Panc1 (cell line): ENCODE measurements around the gene THOC2. TPM values are rescaled to one million over a fixed set of nuclear protein-coding genes. Genes with fewer than 3 reads are reported as not detected.

Experiments
- ATAC-seq: fragments of 200-7000 bp; cut with Tn5 transposase; 2 replicates; pipeline ENCODE4 v1.9.1; 2020; ENCODE audit warnings: mild to moderate bottlenecking, moderate library complexity
- BruUV-seq: library from RNA; stranded (reverse); fragments of 400-500 nt; replicated peaks from 2 replicates; lab custom pipeline; 2021; lab: Mats Ljungman, UMichigan
- CTCF ChIA-PET: fragments of 300-600 bp; sonication (Branson Sonifier 250); formaldehyde crosslinking; loops from one replicate; lab custom pipeline; 2022; ENCODE audit warnings: antibody characterized with exemption; lab: Charles Lee
- POLR2A ChIA-PET: fragments of 300-600 bp; sonication (Branson Sonifier 250); formaldehyde crosslinking; loops from one replicate; lab custom pipeline; 2022; ENCODE audit warnings: antibody characterized with exemption; lab: Charles Lee
- DNase-seq: peaks from one replicate; pipeline ENCODE4 v3.0.0-alpha.2; 2010; ENCODE audit warnings: low read depth, low spot score
- H3K27ac ChIP-seq: 2 replicates; pipeline ENCODE4 v1.5.1; 2011; ENCODE audit warnings: mild to moderate bottlenecking, low read length, inconsistent platforms
- H3K27me3 ChIP-seq: fragments of 200-500 bp; sonication (Bioruptor generic); 2 replicates; pipeline ENCODE4 v1.6.0; 2014; ENCODE audit warnings: low read length, inconsistent platforms; ENCODE audit not compliant: control insufficient read depth, insufficient read depth
- H3K36me3 ChIP-seq: fragments of 200-500 bp; sonication (Bioruptor generic); 2 replicates; pipeline ENCODE4 v1.5.1; 2014; ENCODE audit warnings: inconsistent platforms, mild to moderate bottlenecking, low read length, moderate library complexity; ENCODE audit not compliant: control insufficient read depth, insufficient read depth
- H3K4me1 ChIP-seq: 2 replicates; pipeline ENCODE4 v1.5.1; 2011; ENCODE audit warnings: inconsistent platforms, mild to moderate bottlenecking, low read length, moderate library complexity; ENCODE audit not compliant: control insufficient read depth, insufficient read depth
- H3K4me3 ChIP-seq, 2 experiments: 2 replicates each; pipeline ENCODE4 v1.5.1; 2011 to 2012; ENCODE audit warnings: low read depth in 2 of 2, low read length in 2 of 2, mild to moderate bottlenecking in 2 of 2, inconsistent platforms in 1 of 2, moderate library complexity in 1 of 2
- H3K9me3 ChIP-seq: fragments of 200-500 bp; sonication (Bioruptor generic); 2 replicates; pipeline ENCODE4 v1.5.1; 2014; ENCODE audit warnings: low read depth, mild to moderate bottlenecking, inconsistent platforms, low read length, moderate library complexity; ENCODE audit not compliant: control insufficient read depth, insufficient read depth
- CTCF ChIP-seq: fragments of 450-650 bp; IDR thresholded peaks from 2 replicates; pipeline ENCODE4 v1.5.1; 2017; ENCODE audit warnings: mild to moderate bottlenecking
- REST ChIP-seq, 2 experiments: IDR thresholded peaks; 2 replicates each; pipeline ENCODE4 v1.6.1; 2011 to 2012; ENCODE audit warnings: low read depth in 2 of 2, control low read depth in 1 of 2, low read length in 1 of 2, mild to moderate bottlenecking in 1 of 2, moderate library complexity in 1 of 2; ENCODE audit not compliant: insufficient read depth in 1 of 2
- SIN3A ChIP-seq: IDR thresholded peaks from 2 replicates; pipeline ENCODE4 v1.6.1; 2012; ENCODE audit warnings: low read depth, mild to moderate bottlenecking, low read length, moderate library complexity, borderline replicate concordance; ENCODE audit not compliant: insufficient read depth
- TCF7L2 ChIP-seq: IDR thresholded peaks from 2 replicates; pipeline ENCODE4 v1.6.1; 2011; ENCODE audit warnings: mild to moderate bottlenecking, low read depth, low read length, inconsistent platforms
- in situ Hi-C: cut with HindIII; loops from 2 replicates; pipeline ENCODE4 v1.10.0; 2016; ENCODE audit warnings: low sequenced_read_pairs, low pct_unique_long_range_greater_than_20kb
- intact Hi-C: fragments of 100-400 bp; cut with micrococcal nuclease; formaldehyde crosslinking; loops from one replicate; pipeline ENCODE4 v1.10.0; 2022; ENCODE audit not compliant: unreplicated experiment
- total RNA-seq: library from RNA; stranded (reverse); gene quantifications from one replicate; pipeline ENCODE4 v1.2.1, GENCODE V29; 2021; ENCODE audit not compliant: unreplicated experiment

Gene THOC2
- total RNA-seq, 1 experiment from 2014 or later: 194 TPM

DNA sequence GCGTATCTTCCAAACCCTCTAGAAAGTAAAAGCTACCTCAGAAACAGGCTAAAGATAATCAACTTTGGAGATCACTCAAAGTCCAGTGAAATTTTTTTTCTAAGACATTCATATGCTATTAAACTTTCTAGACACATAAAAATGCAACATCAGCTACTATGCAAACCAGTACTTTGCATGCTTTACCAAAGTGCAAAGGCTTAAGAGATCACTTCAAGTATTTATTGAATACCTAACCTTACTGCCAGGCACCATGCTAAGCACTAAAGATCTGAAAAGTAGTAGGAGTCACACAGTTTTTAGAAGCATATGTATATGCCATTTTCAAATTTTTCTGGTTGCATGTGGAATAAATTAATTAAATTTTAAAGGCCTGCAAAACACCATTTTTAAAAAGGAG, 115.8 kb downstream of the THOC2 start:
- DNase-seq: no peak
- CTCF ChIA-PET: no interaction called here

DNA sequence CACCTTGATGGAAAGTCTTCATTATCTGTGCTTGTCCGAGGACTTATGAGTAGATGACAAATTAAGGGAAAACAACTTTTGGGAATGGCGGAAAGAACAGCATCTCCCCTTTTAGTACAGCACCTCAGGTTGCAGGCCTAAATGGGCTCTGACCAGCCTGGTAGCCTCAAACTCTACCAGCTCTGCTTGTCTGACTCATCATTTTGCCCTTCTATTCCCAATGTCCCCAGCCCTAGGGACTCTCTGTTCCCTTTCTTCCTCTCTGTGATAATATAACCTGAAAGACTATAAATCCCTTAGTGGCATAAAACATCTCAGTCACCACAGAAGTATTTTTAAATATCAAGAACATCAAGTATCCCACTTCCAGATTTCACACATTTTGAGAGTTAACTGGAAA, 121.9 kb downstream of the THOC2 start:
- ATAC-seq: no peak
- intact Hi-C loops (no loop called here), in situ Hi-C loops (no loop called here)
- Histone ChIP-seq H3K27ac (no peak overlapping the region), H3K36me3 (peaks cover 14% of the 10 kb centered on the region), H3K4me1 (no peaks in the 10 kb centered on the region), H3K4me3 (no peak overlapping the region), H3K9me3 (no peaks in the 10 kb centered on the region), H3K27me3 (no peaks in the 10 kb centered on the region)
- CTCF ChIA-PET: no interaction called here
- BruUV-seq: TSS peak; percentile 4
- DNase-seq: no peak
- TF ChIP-seq SIN3A: no peak
- TF ChIP-seq REST (IDR thresholded peaks at IDR 0.05; ENCODE audit: insufficient read depth in 1 of 2, low read depth in 2 of 2, low read length in 1 of 2): no peak
- no peak for TF ChIP-seq CTCF
- POLR2A ChIA-PET: no interaction called here

More for the DNA sequence above, 115.8 kb downstream of the THOC2 start:
- no TSS peak for BruUV-seq
- Histone ChIP-seq H3K4me1 (no peaks in the 10 kb centered on the region), H3K4me3 (no peak overlapping the region), H3K36me3 (peaks cover 49% of the 10 kb centered on the region), H3K27ac (no peak overlapping the region), H3K27me3 (no peaks in the 10 kb centered on the region), H3K9me3 (no peaks in the 10 kb centered on the region)
- in situ Hi-C loops: no loop called here
- POLR2A ChIA-PET: no interaction called here
- TF ChIP-seq SIN3A: no peak
- no peak for ATAC-seq
- intact Hi-C loops: no loop called here

DNA sequence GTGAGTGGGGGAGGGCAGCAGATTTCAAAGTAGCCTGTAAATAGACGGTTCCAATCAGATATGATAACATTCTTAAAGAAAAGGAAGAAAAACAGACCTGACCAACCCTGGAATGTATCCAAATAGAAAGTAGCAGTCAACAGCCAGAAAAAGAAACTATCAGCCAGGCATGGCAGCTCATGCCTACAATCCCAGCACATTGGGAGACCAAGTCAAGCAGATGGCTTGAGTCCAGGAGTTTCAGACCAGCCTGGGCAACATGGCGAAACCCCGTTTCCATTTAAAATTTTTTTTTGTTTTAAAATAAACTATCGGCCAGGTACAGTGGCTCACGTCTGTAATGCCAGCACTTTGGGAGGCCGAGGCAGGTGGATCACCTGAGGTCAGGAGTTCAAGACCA, 125.0 kb downstream of the THOC2 start:
- in situ Hi-C loops: no loop called here

More for the DNA sequence above, 125.0 kb downstream of the THOC2 start:
- DNase-seq (no peak), ATAC-seq (no peak)
- H3K4me3 ChIP-seq: no peak overlapping the region
- H3K4me1 ChIP-seq: no peaks in the 10 kb centered on the region
- H3K36me3 ChIP-seq: peaks cover 10% of the 10 kb centered on the region
- no peak overlapping the region for H3K27ac ChIP-seq
- BruUV-seq: no TSS peak
- POLR2A ChIA-PET: no interaction called here
- no peaks in the 10 kb centered on the region for H3K9me3 ChIP-seq
- TF ChIP-seq TCF7L2 (no peak), CTCF (no peak), REST (IDR thresholded peaks at IDR 0.05; ENCODE audit: insufficient read depth in 1 of 2, low read depth in 2 of 2, low read length in 1 of 2) (no peak)
- CTCF ChIA-PET: no interaction called here
- intact Hi-C loops: no loop called here
- H3K27me3 ChIP-seq: no peaks in the 10 kb centered on the region
